HepG2 (cell line): ENCODE results near the gene CMC4. TPM values are rescaled to one million over a fixed set of nuclear protein-coding genes. Genes with fewer than 3 reads are reported as not detected.
A peak's percentile ranks its signal among the peaks of the same experiment; 100 is the strongest.

Experiments
- AGO2 ChIP-seq: fragments of 200-400 bp; formaldehyde crosslinking; optimal IDR thresholded peaks from 2 replicates; pipeline ENCODE3; 2017; ENCODE audit warnings: mild to moderate bottlenecking, low read depth, low read length, moderate library complexity
- BCL3 ChIP-seq: sonication (generic); formaldehyde crosslinking; IDR thresholded peaks from 2 replicates; pipeline ENCODE4 v1.5.1; 2020; ENCODE audit warnings: mild to moderate bottlenecking, missing genetic modification reagents, moderate library complexity
- CC2D1A ChIP-seq: sonication (generic); formaldehyde crosslinking; IDR thresholded peaks from 2 replicates; pipeline ENCODE4 v1.8.1; 2023; ENCODE audit warnings: mild to moderate bottlenecking, missing genetic modification reagents
- FLYWCH1 ChIP-seq: sonication (generic); formaldehyde crosslinking; IDR thresholded peaks from 2 replicates; pipeline ENCODE4 v1.8.1; 2023; ENCODE audit warnings: mild to moderate bottlenecking, missing genetic modification reagents
- MEF2D ChIP-seq: sonication (generic); formaldehyde crosslinking; IDR thresholded peaks from 2 replicates; pipeline ENCODE4 v1.5.1; 2020; ENCODE audit warnings: mild to moderate bottlenecking, missing genetic modification reagents
- NFKBIZ ChIP-seq: IDR thresholded peaks from 2 replicates; pipeline ENCODE4 v1.6.1; 2018; ENCODE audit warnings: missing genetic modification reagents, missing compliant biosample characterization
- POLR2A ChIP-seq, 2 experiments: IDR thresholded peaks; 2 replicates each; pipeline ENCODE4 v1.6.1; 2011; ENCODE audit warnings: low read depth in 2 of 2, low read length in 2 of 2, mild to moderate bottlenecking in 1 of 2, moderate library complexity in 1 of 2; ENCODE audit not compliant: insufficient read depth in 1 of 2
- SMARCC2 ChIP-seq: fragments of 450-650 bp; IDR thresholded peaks from 2 replicates; pipeline ENCODE4 v1.6.1; 2017; ENCODE audit warnings: antibody characterized with exemption, mild to moderate bottlenecking
- ZIK1 ChIP-seq: sonication (generic); formaldehyde crosslinking; IDR thresholded peaks from 2 replicates; pipeline ENCODE4 v1.5.0; 2020; ENCODE audit warnings: mild to moderate bottlenecking, low read depth, missing genetic modification reagents, borderline replicate concordance
- ZNF253 ChIP-seq: sonication (generic); formaldehyde crosslinking; IDR thresholded peaks from 2 replicates; pipeline ENCODE4 v1.8.0; 2022; ENCODE audit warnings: mild to moderate bottlenecking, missing genetic modification reagents, borderline replicate concordance
- ZNF547 ChIP-seq: sonication (generic); formaldehyde crosslinking; IDR thresholded peaks from 2 replicates; pipeline ENCODE4 v1.5.1; 2020; ENCODE audit warnings: mild to moderate bottlenecking, missing genetic modification reagents
- ZNF83 ChIP-seq: sonication (generic); formaldehyde crosslinking; IDR thresholded peaks from 2 replicates; pipeline ENCODE4 v1.4.0; 2020; ENCODE audit warnings: missing genetic modification reagents, mild to moderate bottlenecking, borderline replicate concordance
- polyA plus RNA-seq, 8 experiments: library from polyadenylated mRNA; depleted of rRNA in 3 of 8; stranded (reverse) in 7 of 8; unstranded in 1 of 8; fragments of >200 nt; fragmentation: Illumina TruSeq in 4 of 8; extraction: Trizol in 4 of 8; gene quantifications; 2 replicates each; pipeline versions ENCODE4 v1.2.1 to v1.2.3, GENCODE V29; 2011 to 2016; ENCODE audit warnings: low read depth in 4 of 8, missing spikeins in 1 of 8, mixed read lengths in 1 of 8; ENCODE audit not compliant: insufficient read depth in 1 of 8
- total RNA-seq, 5 experiments: library from RNA; depleted of rRNA; stranded (reverse); fragments of >200 nt; fragmentation: Illumina TruSeq; extraction: Trizol; gene quantifications; 2 replicates each; pipeline ENCODE4 v1.2.3, GENCODE V29; 2016; ENCODE audit warnings: low read depth in 1 of 5
- TF ChIP-seq, protein P1 (sequence below): sonication (generic); formaldehyde crosslinking; IDR thresholded peaks from 2 replicates; pipeline ENCODE4 v1.5.0; 2020; ENCODE audit warnings: mild to moderate bottlenecking, missing genetic modification reagents, borderline replicate concordance
- TF ChIP-seq, protein P2 (sequence below): sonication (generic); formaldehyde crosslinking; IDR thresholded peaks from 2 replicates; pipeline ENCODE4 v1.4.0; 2020; ENCODE audit warnings: missing genetic modification reagents, mild to moderate bottlenecking, borderline replicate concordance

CMC4 gene
- total and polyA plus RNA-seq, 2 of the 13 experiments (the other 11 are each of a cell fraction or from before 2014, with no cell fraction given), result 5.6 to 11.5 TPM

GRCh38 chrX:155056877-155057792 lies 13.8 kb downstream of the CMC4 start (continued):
- TF ChIP-seq, protein P1, sequence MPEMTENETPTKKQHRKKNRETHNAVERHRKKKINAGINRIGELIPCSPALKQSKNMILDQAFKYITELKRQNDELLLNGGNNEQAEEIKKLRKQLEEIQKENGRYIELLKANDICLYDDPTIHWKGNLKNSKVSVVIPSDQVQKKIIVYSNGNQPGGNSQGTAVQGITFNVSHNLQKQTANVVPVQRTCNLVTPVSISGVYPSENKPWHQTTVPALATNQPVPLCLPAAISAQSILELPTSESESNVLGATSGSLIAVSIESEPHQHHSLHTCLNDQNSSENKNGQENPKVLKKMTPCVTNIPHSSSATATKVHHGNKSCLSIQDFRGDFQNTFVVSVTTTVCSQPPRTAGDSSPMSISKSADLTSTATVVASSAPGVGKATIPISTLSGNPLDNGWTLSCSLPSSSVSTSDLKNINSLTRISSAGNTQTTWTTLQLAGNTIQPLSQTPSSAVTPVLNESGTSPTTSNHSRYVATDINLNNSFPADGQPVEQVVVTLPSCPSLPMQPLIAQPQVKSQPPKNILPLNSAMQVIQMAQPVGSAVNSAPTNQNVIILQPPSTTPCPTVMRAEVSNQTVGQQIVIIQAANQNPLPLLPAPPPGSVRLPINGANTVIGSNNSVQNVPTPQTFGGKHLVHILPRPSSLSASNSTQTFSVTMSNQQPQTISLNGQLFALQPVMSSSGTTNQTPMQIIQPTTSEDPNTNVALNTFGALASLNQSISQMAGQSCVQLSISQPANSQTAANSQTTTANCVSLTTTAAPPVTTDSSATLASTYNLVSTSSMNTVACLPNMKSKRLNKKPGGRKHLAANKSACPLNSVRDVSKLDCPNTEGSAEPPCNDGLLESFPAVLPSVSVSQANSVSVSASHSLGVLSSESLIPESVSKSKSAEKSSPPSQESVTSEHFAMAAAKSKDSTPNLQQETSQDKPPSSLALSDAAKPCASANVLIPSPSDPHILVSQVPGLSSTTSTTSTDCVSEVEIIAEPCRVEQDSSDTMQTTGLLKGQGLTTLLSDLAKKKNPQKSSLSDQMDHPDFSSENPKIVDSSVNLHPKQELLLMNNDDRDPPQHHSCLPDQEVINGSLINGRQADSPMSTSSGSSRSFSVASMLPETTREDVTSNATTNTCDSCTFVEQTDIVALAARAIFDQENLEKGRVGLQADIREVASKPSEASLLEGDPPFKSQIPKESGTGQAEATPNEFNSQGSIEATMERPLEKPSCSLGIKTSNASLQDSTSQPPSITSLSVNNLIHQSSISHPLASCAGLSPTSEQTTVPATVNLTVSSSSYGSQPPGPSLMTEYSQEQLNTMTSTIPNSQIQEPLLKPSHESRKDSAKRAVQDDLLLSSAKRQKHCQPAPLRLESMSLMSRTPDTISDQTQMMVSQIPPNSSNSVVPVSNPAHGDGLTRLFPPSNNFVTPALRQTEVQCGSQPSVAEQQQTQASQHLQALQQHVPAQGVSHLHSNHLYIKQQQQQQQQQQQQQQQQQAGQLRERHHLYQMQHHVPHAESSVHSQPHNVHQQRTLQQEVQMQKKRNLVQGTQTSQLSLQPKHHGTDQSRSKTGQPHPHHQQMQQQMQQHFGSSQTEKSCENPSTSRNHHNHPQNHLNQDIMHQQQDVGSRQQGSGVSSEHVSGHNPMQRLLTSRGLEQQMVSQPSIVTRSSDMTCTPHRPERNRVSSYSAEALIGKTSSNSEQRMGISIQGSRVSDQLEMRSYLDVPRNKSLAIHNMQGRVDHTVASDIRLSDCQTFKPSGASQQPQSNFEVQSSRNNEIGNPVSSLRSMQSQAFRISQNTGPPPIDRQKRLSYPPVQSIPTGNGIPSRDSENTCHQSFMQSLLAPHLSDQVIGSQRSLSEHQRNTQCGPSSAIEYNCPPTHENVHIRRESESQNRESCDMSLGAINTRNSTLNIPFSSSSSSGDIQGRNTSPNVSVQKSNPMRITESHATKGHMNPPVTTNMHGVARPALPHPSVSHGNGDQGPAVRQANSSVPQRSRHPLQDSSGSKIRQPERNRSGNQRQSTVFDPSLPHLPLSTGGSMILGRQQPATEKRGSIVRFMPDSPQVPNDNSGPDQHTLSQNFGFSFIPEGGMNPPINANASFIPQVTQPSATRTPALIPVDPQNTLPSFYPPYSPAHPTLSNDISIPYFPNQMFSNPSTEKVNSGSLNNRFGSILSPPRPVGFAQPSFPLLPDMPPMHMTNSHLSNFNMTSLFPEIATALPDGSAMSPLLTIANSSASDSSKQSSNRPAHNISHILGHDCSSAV (CRISPR knock-in tag), result no peak
- no peak for TF ChIP-seq FLYWCH1
- TF ChIP-seq MEF2D (CRISPR knock-in tag), result no peak
- no peak for TF ChIP-seq ZIK1 (CRISPR knock-in tag)
- no peak for TF ChIP-seq BCL3
- TF ChIP-seq NFKBIZ, result no peak
- no peak for TF ChIP-seq ZNF83
- TF ChIP-seq ZNF547 (CRISPR knock-in tag), result no peak
- TF ChIP-seq AGO2, result peak; percentile 28
- TF ChIP-seq, protein P2, sequence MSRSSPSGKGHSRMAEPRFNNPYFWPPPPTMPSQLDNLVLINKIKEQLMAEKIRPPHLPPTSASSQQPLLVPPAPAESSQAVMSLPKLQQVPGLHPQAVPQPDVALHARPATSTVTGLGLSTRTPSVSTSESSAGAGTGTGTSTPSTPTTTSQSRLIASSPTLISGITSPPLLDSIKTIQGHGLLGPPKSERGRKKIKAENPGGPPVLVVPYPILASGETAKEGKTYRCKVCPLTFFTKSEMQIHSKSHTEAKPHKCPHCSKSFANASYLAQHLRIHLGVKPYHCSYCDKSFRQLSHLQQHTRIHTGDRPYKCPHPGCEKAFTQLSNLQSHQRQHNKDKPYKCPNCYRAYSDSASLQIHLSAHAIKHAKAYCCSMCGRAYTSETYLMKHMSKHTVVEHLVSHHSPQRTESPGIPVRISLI (CRISPR knock-in tag), result no peak
- TF ChIP-seq ZNF253, result no peak
- TF ChIP-seq POLR2A (IDR thresholded peaks at IDR 0.05; ENCODE audit: insufficient read depth in 1 of 2, low read depth in 2 of 2, low read length in 2 of 2), result no peak
- TF ChIP-seq SMARCC2, result no peak
- TF ChIP-seq CC2D1A, result no peak
